GM12865 (cell line): ENCODE results near the gene GPR158.

Source experiments
- DNase-seq: peaks from one replicate; pipeline ENCODE4 v3.0.0; 2010; ENCODE audit warnings: low read depth
- H3K4me3 ChIP-seq: 2 replicates; pipeline ENCODE4 v1.5.1; 2011; ENCODE audit warnings: mild to moderate bottlenecking, low read depth, low read length, control low read depth
- CTCF ChIP-seq: IDR thresholded peaks from 2 replicates; pipeline ENCODE4 v1.5.1; 2011; ENCODE audit warnings: low read length, control low read depth, low read depth, inconsistent platforms; ENCODE audit not compliant: insufficient read depth; ENCODE audit errors: missing control alignments

Gene GPR158

GRCh38 chr10:25278180-25278579 is 103.4 kb downstream of the GPR158 start:
- H3K4me3 ChIP-seq: no peak overlapping the region
- no peak for TF ChIP-seq CTCF
- DNase-seq: no peak

- H3K4me3 ChIP-seq: no peak overlapping the region
- no peak for TF ChIP-seq CTCF
- no peak for DNase-seq
These were observed 105.3 kb downstream of the GPR158 start for GRCh38 chr10:25280076-25280475.

GRCh38 chr10:25280573-25280972 is 105.8 kb downstream of the GPR158 start:
- no peak for TF ChIP-seq CTCF
- no peak for DNase-seq

GRCh38 chr10:25285809-25286208 is 111.0 kb downstream of the GPR158 start:
- TF ChIP-seq CTCF: no peak
- no peak overlapping the region for H3K4me3 ChIP-seq
- no peak for DNase-seq

More at GRCh38 chr10:25280573-25280972, 105.8 kb downstream of the GPR158 start:
- H3K4me3 ChIP-seq: no peak overlapping the region

- TF ChIP-seq CTCF: no peak
- no peak for DNase-seq
- no peak overlapping the region for H3K4me3 ChIP-seq
These were observed 113.4 kb downstream of the GPR158 start for GRCh38 chr10:25288181-25288580.

GRCh38 chr10:25294032-25294926 is 119.5 kb downstream of the GPR158 start:
- no peak for TF ChIP-seq CTCF
- H3K4me3 ChIP-seq: no peak overlapping the region
- no peak for DNase-seq

GRCh38 chr10:25296324-25296723 is 121.5 kb downstream of the GPR158 start:
- DNase-seq: no peak
- no peak overlapping the region for H3K4me3 ChIP-seq
- TF ChIP-seq CTCF: no peak
